GM06990 (cell line): ENCODE measurements around the gene EML6.

Experiments used
- DNase-seq: peaks from one replicate; pipeline ENCODE4 v3.0.0-alpha.2; 2011; ENCODE audit not compliant: insufficient read length; ENCODE audit errors: extremely low read depth
- H3K27me3 ChIP-seq: replicated peaks from 2 replicates; pipeline ENCODE4 v1.6.0; 2011; ENCODE audit warnings: low read length; ENCODE audit not compliant: control insufficient read depth, insufficient read depth
- H3K36me3 ChIP-seq: 2 replicates; pipeline ENCODE4 v1.5.1; 2011; ENCODE audit warnings: low read length; ENCODE audit not compliant: control insufficient read depth, insufficient read depth
- H3K4me3 ChIP-seq: replicated peaks from 2 replicates; pipeline ENCODE4 v1.5.1; 2011; ENCODE audit warnings: low read depth, mild to moderate bottlenecking, control low read depth, low read length
- TF ChIP-seq, protein P1 (sequence below): IDR thresholded peaks from 2 replicates; pipeline ENCODE4 v1.5.1; 2011; ENCODE audit warnings: low read length, control low read depth, mild to moderate bottlenecking, inconsistent platforms; ENCODE audit not compliant: insufficient read depth, poor library complexity, severe bottlenecking

The EML6 gene

GRCh38 chr2:55010915-55011314 is 287.5 kb downstream of the EML6 start:
- Histone ChIP-seq H3K36me3 (no peaks in the 10 kb centered on the region), H3K4me3 (no peak overlapping the region), H3K27me3 (no peaks in the 10 kb centered on the region)
- TF ChIP-seq, protein P1, sequence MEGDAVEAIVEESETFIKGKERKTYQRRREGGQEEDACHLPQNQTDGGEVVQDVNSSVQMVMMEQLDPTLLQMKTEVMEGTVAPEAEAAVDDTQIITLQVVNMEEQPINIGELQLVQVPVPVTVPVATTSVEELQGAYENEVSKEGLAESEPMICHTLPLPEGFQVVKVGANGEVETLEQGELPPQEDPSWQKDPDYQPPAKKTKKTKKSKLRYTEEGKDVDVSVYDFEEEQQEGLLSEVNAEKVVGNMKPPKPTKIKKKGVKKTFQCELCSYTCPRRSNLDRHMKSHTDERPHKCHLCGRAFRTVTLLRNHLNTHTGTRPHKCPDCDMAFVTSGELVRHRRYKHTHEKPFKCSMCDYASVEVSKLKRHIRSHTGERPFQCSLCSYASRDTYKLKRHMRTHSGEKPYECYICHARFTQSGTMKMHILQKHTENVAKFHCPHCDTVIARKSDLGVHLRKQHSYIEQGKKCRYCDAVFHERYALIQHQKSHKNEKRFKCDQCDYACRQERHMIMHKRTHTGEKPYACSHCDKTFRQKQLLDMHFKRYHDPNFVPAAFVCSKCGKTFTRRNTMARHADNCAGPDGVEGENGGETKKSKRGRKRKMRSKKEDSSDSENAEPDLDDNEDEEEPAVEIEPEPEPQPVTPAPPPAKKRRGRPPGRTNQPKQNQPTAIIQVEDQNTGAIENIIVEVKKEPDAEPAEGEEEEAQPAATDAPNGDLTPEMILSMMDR, result no peak
- no peak for DNase-seq

DNA sequence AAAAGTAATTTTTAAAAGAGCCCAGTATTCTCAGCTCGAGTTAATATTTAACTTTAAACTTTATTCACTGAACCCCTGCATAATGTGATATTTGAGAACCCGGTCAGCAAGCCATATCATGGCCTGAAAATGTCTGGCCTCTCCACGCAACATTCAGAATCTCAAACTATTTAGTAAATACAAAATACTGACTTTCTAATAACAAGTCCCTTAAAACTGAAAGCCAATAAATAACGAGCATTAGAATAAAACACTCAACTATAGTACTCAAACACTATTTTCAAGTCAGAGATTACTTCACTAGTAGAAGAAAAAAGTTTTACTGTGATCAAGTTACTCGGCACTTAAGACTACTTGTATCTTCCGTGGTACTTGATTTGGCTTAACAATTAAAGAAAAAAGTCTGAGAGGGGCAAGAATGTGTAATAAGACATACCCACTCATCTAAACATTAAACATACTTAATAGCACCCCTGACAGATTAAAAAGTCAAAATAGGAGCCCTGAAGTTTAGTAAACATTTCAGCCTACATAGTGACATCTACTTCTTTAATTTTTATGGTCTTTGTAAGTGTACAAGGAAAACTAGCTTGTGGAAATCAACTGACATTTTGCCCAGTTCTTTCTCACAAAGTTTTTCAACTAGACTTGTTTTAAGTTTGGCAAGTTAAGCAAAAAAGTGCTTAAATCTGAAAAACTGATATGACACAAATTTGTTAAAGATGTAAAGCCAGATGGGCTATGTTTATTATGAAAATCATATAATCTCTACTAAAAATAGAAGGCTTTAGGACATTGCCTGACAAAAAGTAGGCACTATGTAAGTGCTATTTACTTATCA is 288.6 kb downstream of the EML6 start:
- DNase-seq, result no peak
- Histone ChIP-seq H3K27me3 (no peaks in the 10 kb centered on the region), H3K4me3 (no peak overlapping the region), H3K36me3 (no peaks in the 10 kb centered on the region)
- TF ChIP-seq, protein P1, result no peak

DNA sequence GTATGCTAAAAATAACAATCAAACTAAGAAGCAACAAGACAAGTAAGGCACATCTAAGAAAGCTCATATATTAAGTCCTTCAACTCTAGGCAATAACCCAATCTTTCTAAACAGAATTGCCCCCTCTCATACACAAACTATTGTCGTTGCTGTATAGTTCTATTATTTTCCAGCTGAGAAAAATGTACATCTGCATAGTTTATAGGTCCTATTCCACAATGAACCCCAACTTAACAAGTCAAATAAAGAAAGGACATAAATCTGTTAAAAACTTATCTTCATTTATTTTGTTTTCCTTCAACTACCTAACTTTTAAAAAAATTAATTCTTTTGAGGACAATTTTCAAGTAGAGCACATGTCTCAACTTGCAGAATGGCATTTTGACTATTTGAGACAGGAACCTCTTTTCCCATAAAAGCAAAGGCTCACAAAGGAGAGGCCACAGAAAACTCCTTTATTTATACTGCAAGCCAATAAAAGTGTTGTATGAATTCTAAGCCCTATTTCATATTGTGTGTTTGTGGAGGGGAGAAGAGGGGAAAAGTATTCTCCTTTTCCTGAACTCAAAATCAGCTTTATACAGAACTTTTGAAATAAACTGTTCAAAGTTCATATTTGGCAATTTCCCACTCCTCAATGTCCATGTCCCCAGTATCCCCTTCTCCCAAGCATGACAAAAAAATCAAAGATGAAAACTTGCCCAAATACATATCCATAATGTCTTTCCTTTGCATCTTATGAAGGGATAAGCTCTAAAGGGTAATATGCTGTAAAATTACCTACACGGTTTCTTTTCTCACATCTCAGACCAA is 289.4 kb downstream of the EML6 start:
- Histone ChIP-seq H3K4me3 (no peak overlapping the region), H3K36me3 (no peaks in the 10 kb centered on the region), H3K27me3 (no peaks in the 10 kb centered on the region)
- TF ChIP-seq, protein P1, result no peak
- DNase-seq, result no peak

- DNase-seq, result no peak
- Histone ChIP-seq H3K27me3 (no peaks in the 10 kb centered on the region), H3K4me3 (no peak overlapping the region), H3K36me3 (no peaks in the 10 kb centered on the region)
- TF ChIP-seq, protein P1, result peak; percentile 16
Measured at GRCh38 chr2:55013936-55014335, 290.5 kb downstream of the EML6 start.

- DNase-seq, result no peak
- TF ChIP-seq, protein P1, result peak; percentile 59
- H3K27me3 ChIP-seq, result no peaks in the 10 kb centered on the region
- H3K36me3 ChIP-seq, result no peaks in the 10 kb centered on the region
- H3K4me3 ChIP-seq, result no peak overlapping the region
Measured at GRCh38 chr2:55014962-55015939, 291.8 kb downstream of the EML6 start.
